ENCODE data around the gene LCE2A. TPM values are rescaled to one million over a fixed set of nuclear protein-coding genes. Genes with fewer than 3 reads are reported as not detected.

Gene LCE2A
- total and polyA plus RNA-seq, 3 experiments from 2014 or later = not detected

- no peaks in the 10 kb centered on the region for H3K9me3 ChIP-seq (ENCODE audit: low read length)
- no peak for DNase-seq
- Mint-ChIP-seq H3K36me3 (no peaks in the 10 kb centered on the region), H3K4me1 (no peaks in the 10 kb centered on the region), H3K27me3 (peaks cover 3 to 4% of the 10 kb centered on the region in 2 donors), H3K9me3 (no peaks in the 10 kb centered on the region), H3K4me3 (no peak overlapping the region), H3K27ac (no peak overlapping the region)
- H3K27ac ChIP-seq (ENCODE audit: low read depth, low read length) = no peak overlapping the region
- POLR2A ChIA-PET = no interaction called here
- H3K36me3 ChIP-seq (ENCODE audit: insufficient read depth, low read length) = no peaks in the 10 kb centered on the region
- no peaks in the 10 kb centered on the region for H3K27me3 ChIP-seq (ENCODE audit: insufficient read depth, low read length, poor library complexity, severe bottlenecking)
- H3K4me3 ChIP-seq (ENCODE audit: low read length) = no peak overlapping the region
- no peaks in the 10 kb centered on the region for H3K4me1 ChIP-seq (ENCODE audit: insufficient read depth, low read length)
- CTCF ChIA-PET = no interaction called here
Measured at GRCh38 chr1:152725261-152725660, 27.1 kb downstream of the LCE2A start.

- H3K36me3 Mint-ChIP-seq = no peaks in the 10 kb centered on the region
- Histone ChIP-seq H3K36me3 (ENCODE audit: insufficient read depth, low read length) (no peaks in the 10 kb centered on the region), H3K9me3 (ENCODE audit: low read length) (no peaks in the 10 kb centered on the region), H3K4me3 (ENCODE audit: low read length) (no peak overlapping the region), H3K4me1 (ENCODE audit: insufficient read depth, low read length) (no peaks in the 10 kb centered on the region), H3K27ac (ENCODE audit: low read depth, low read length) (no peak overlapping the region), H3K27me3 (ENCODE audit: insufficient read depth, low read length, poor library complexity, severe bottlenecking) (no peaks in the 10 kb centered on the region)
- no peak for DNase-seq
- POLR2A ChIA-PET = no interaction called here
- CTCF ChIA-PET = no interaction called here
- H3K4me1 Mint-ChIP-seq = no peaks in the 10 kb centered on the region
- H3K4me3 Mint-ChIP-seq = no peak overlapping the region
- peaks cover 5 to 18% of the 10 kb centered on the region in 2 donors for H3K27me3 Mint-ChIP-seq
- H3K9me3 Mint-ChIP-seq = no peaks in the 10 kb centered on the region
- H3K27ac Mint-ChIP-seq = no peak overlapping the region
Measured at GRCh38 chr1:152728986-152729385, 30.8 kb downstream of the LCE2A start.

GRCh38 chr1:152735648-152736047 lies 37.5 kb downstream of the LCE2A start:
- ChIA-PET CTCF (no interaction called here), POLR2A (no interaction called here)
- H3K4me3 Mint-ChIP-seq = no peak overlapping the region
- H3K9me3 Mint-ChIP-seq = no peaks in the 10 kb centered on the region
- no peak overlapping the region for H3K4me3 ChIP-seq (ENCODE audit: low read length)
- no peak for DNase-seq
- H3K36me3 Mint-ChIP-seq = no peaks in the 10 kb centered on the region
- H3K36me3 ChIP-seq (ENCODE audit: insufficient read depth, low read length) = no peaks in the 10 kb centered on the region
- H3K4me1 ChIP-seq (ENCODE audit: insufficient read depth, low read length) = no peaks in the 10 kb centered on the region
- no peaks in the 10 kb centered on the region for H3K9me3 ChIP-seq (ENCODE audit: low read length)
- no peak overlapping the region for H3K27ac Mint-ChIP-seq
- peaks cover 11 to 39% of the 10 kb centered on the region in 2 donors for H3K27me3 Mint-ChIP-seq
- H3K4me1 Mint-ChIP-seq = no peaks in the 10 kb centered on the region
- no peaks in the 10 kb centered on the region for H3K27me3 ChIP-seq (ENCODE audit: insufficient read depth, low read length, poor library complexity, severe bottlenecking)
- no peak overlapping the region for H3K27ac ChIP-seq (ENCODE audit: low read depth, low read length)

DNA sequence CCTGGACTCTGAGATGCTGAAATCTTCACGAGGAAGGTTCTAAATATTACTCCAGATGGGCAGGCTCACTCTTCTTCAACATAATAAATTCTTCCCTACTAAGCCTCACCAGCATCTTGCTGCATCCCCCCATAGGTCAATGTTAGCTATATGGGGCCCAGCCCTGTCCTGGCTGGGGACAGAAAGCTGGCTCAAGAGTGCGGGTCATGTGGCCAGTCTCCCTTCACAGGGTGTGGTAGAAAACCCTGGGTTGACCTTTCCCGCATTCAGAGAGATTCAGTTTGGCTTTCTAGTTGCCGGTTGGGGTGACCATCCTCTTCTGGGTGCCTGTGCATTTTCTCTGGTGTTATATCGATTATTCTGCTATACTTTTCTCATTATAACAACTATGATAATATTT lies 39.9 kb downstream of the LCE2A start:
- Histone ChIP-seq H3K36me3 (ENCODE audit: insufficient read depth, low read length) (no peaks in the 10 kb centered on the region), H3K27me3 (ENCODE audit: insufficient read depth, low read length, poor library complexity, severe bottlenecking) (no peaks in the 10 kb centered on the region), H3K4me3 (ENCODE audit: low read length) (no peak overlapping the region), H3K27ac (ENCODE audit: low read depth, low read length) (no peak overlapping the region), H3K4me1 (ENCODE audit: insufficient read depth, low read length) (no peaks in the 10 kb centered on the region), H3K9me3 (ENCODE audit: low read length) (no peaks in the 10 kb centered on the region)
- no peaks in the 10 kb centered on the region for H3K4me1 Mint-ChIP-seq
- no peak for DNase-seq
- POLR2A ChIA-PET = no interaction called here
- peaks cover 7 to 42% of the 10 kb centered on the region in 2 donors for H3K27me3 Mint-ChIP-seq
- CTCF ChIA-PET = no interaction called here
- no peaks in the 10 kb centered on the region for H3K36me3 Mint-ChIP-seq
- H3K9me3 Mint-ChIP-seq = no peaks in the 10 kb centered on the region
- H3K27ac Mint-ChIP-seq = no peak overlapping the region
- H3K4me3 Mint-ChIP-seq = no peak overlapping the region

- no peak overlapping the region for H3K27ac ChIP-seq (ENCODE audit: low read depth, low read length)
- no peaks in the 10 kb centered on the region for H3K27me3 ChIP-seq (ENCODE audit: insufficient read depth, low read length, poor library complexity, severe bottlenecking)
- H3K4me1 ChIP-seq (ENCODE audit: insufficient read depth, low read length) = no peaks in the 10 kb centered on the region
- H3K4me1 Mint-ChIP-seq = no peaks in the 10 kb centered on the region
- no peaks in the 10 kb centered on the region for H3K9me3 Mint-ChIP-seq
- no peak overlapping the region for H3K4me3 Mint-ChIP-seq
- CTCF ChIA-PET = no interaction called here
- no peak for DNase-seq
- H3K27me3 Mint-ChIP-seq = peaks cover 11 to 44% of the 10 kb centered on the region in 2 donors
- H3K9me3 ChIP-seq (ENCODE audit: low read length) = no peaks in the 10 kb centered on the region
- POLR2A ChIA-PET = no interaction called here
- H3K36me3 Mint-ChIP-seq = no peaks in the 10 kb centered on the region
- no peaks in the 10 kb centered on the region for H3K36me3 ChIP-seq (ENCODE audit: insufficient read depth, low read length)
- no peak overlapping the region for H3K4me3 ChIP-seq (ENCODE audit: low read length)
- no peak overlapping the region for H3K27ac Mint-ChIP-seq
Measured at GRCh38 chr1:152739841-152740240, 41.7 kb downstream of the LCE2A start.

- H3K4me1 Mint-ChIP-seq = no peaks in the 10 kb centered on the region
- Histone ChIP-seq H3K4me3 (ENCODE audit: low read length) (no peak overlapping the region), H3K27me3 (ENCODE audit: insufficient read depth, low read length, poor library complexity, severe bottlenecking) (no peaks in the 10 kb centered on the region), H3K36me3 (ENCODE audit: insufficient read depth, low read length) (no peaks in the 10 kb centered on the region), H3K9me3 (ENCODE audit: low read length) (no peaks in the 10 kb centered on the region), H3K4me1 (ENCODE audit: insufficient read depth, low read length) (no peaks in the 10 kb centered on the region), H3K27ac (ENCODE audit: low read depth, low read length) (no peak overlapping the region)
- ChIA-PET POLR2A (no interaction called here), CTCF (no interaction called here)
- H3K27ac Mint-ChIP-seq = no peak overlapping the region
- no peaks in the 10 kb centered on the region for H3K9me3 Mint-ChIP-seq
- DNase-seq = no peak
- no peak overlapping the region for H3K4me3 Mint-ChIP-seq
- no peaks in the 10 kb centered on the region for H3K36me3 Mint-ChIP-seq
- peaks cover 11 to 48% of the 10 kb centered on the region in 2 donors for H3K27me3 Mint-ChIP-seq
Measured at GRCh38 chr1:152741656-152742055, 43.5 kb downstream of the LCE2A start.

- peaks cover 7 to 43% of the 10 kb centered on the region in 2 donors for H3K27me3 Mint-ChIP-seq
- DNase-seq = no peak
- CTCF ChIA-PET = no interaction called here
- H3K4me1 ChIP-seq (ENCODE audit: insufficient read depth, low read length) = no peaks in the 10 kb centered on the region
- no peak overlapping the region for H3K4me3 Mint-ChIP-seq
- no peaks in the 10 kb centered on the region for H3K36me3 ChIP-seq (ENCODE audit: insufficient read depth, low read length)
- H3K9me3 Mint-ChIP-seq = peaks cover 0 to 2% (median 0%) of the 10 kb centered on the region in 5 donors
- no peaks in the 10 kb centered on the region for H3K4me1 Mint-ChIP-seq
- no peak overlapping the region for H3K27ac Mint-ChIP-seq
- no peak overlapping the region for H3K4me3 ChIP-seq (ENCODE audit: low read length)
- H3K36me3 Mint-ChIP-seq = no peaks in the 10 kb centered on the region
- no peak overlapping the region for H3K27ac ChIP-seq (ENCODE audit: low read depth, low read length)
- H3K9me3 ChIP-seq (ENCODE audit: low read length) = no peaks in the 10 kb centered on the region
- POLR2A ChIA-PET = no interaction called here
- H3K27me3 ChIP-seq (ENCODE audit: insufficient read depth, low read length, poor library complexity, severe bottlenecking) = no peaks in the 10 kb centered on the region
Measured at GRCh38 chr1:152743371-152744145, 45.4 kb downstream of the LCE2A start.

DNA sequence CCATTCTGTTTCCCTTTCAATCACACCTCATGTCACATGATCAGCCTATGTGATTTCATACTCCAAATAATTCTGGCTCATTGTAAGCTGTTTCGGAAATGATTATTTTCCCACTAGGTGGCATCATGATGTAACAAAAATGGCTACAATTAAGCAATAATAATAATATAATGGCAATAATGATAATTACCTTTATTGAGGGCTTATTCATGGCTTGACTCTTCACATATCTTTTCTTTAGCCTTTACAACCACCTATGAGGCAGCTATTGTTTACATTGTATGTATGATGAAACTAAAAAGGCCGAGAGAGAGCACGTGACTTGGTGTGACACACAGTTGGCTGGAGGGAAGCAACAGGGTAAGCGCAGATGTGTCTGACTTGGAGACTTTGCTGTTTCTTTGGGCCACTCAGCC lies 47.2 kb downstream of the LCE2A start:
- H3K4me1 ChIP-seq (ENCODE audit: insufficient read depth, low read length) = no peaks in the 10 kb centered on the region
- Mint-ChIP-seq H3K4me1 (no peaks in the 10 kb centered on the region), H3K9me3 (peaks cover 0 to 2% (median 0%) of the 10 kb centered on the region in 5 donors), H3K27ac (no peak overlapping the region), H3K27me3 (peaks cover 3 to 45% of the 10 kb centered on the region in 2 donors), H3K36me3 (no peaks in the 10 kb centered on the region), H3K4me3 (no peak overlapping the region)
- H3K36me3 ChIP-seq (ENCODE audit: insufficient read depth, low read length) = no peaks in the 10 kb centered on the region
- CTCF ChIA-PET = no interaction called here
- H3K27ac ChIP-seq (ENCODE audit: low read depth, low read length) = no peak overlapping the region
- no peaks in the 10 kb centered on the region for H3K9me3 ChIP-seq (ENCODE audit: low read length)
- no peaks in the 10 kb centered on the region for H3K27me3 ChIP-seq (ENCODE audit: insufficient read depth, low read length, poor library complexity, severe bottlenecking)
- POLR2A ChIA-PET = no interaction called here
- no peak overlapping the region for H3K4me3 ChIP-seq (ENCODE audit: low read length)
- no peak for DNase-seq

All from CD8-positive, alpha-beta memory T cell (primary cell).